ENCODE measurements around the gene GADD45GIP1.

DNA sequence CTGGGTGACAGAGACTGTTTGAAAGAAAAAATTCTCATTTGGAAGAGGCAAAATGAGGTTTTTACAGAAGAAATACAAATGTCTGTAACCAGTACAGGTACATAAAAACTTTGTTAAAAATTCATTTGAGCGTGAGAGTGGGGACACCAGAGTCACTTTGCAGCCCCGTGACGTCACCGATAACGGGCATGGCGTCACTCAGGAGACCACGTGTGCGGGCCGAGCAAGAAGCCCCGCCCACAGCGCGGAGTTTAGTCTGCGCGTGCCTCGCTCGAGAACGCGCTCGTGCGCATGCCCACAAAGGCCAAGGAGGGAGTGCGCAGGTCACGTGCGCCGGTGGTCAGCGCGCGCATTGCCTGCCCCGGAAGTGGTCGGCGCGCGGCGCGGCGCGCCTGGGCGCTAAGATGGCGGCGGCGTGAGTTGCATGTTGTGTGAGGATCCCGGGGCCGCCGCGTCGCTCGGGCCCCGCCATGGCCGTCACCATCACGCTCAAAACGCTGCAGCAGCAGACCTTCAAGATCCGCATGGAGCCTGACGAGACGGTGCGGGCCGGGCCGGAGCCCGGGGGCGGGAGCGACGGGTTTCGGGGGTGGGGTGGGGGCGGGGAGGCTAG, 11.4 kb downstream of the GADD45GIP1 start, which contains the start of gene RAD23A:
- TF ChIP-seq, protein P1, sequence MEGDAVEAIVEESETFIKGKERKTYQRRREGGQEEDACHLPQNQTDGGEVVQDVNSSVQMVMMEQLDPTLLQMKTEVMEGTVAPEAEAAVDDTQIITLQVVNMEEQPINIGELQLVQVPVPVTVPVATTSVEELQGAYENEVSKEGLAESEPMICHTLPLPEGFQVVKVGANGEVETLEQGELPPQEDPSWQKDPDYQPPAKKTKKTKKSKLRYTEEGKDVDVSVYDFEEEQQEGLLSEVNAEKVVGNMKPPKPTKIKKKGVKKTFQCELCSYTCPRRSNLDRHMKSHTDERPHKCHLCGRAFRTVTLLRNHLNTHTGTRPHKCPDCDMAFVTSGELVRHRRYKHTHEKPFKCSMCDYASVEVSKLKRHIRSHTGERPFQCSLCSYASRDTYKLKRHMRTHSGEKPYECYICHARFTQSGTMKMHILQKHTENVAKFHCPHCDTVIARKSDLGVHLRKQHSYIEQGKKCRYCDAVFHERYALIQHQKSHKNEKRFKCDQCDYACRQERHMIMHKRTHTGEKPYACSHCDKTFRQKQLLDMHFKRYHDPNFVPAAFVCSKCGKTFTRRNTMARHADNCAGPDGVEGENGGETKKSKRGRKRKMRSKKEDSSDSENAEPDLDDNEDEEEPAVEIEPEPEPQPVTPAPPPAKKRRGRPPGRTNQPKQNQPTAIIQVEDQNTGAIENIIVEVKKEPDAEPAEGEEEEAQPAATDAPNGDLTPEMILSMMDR (IDR thresholded peaks at IDR 0.05), result peak in 2 of 5 experiments; percentile 26 to 58
- peak; percentile 88 to 89 for TF ChIP-seq POLR2A (IDR thresholded peaks at IDR 0.05)
